Measurements from ENCODE around the gene FBXO27. TPM values are rescaled to one million over a fixed set of nuclear protein-coding genes. Genes with fewer than 3 reads are reported as not detected.
A peak's percentile ranks its signal among the peaks of the same experiment; 100 is the strongest.

Gene FBXO27
- total and polyA plus RNA-seq, 2 of the 13 experiments (the other 11 are each of a cell fraction or from before 2014, with no cell fraction given) = 0.15 to 2.8 TPM

DNA sequence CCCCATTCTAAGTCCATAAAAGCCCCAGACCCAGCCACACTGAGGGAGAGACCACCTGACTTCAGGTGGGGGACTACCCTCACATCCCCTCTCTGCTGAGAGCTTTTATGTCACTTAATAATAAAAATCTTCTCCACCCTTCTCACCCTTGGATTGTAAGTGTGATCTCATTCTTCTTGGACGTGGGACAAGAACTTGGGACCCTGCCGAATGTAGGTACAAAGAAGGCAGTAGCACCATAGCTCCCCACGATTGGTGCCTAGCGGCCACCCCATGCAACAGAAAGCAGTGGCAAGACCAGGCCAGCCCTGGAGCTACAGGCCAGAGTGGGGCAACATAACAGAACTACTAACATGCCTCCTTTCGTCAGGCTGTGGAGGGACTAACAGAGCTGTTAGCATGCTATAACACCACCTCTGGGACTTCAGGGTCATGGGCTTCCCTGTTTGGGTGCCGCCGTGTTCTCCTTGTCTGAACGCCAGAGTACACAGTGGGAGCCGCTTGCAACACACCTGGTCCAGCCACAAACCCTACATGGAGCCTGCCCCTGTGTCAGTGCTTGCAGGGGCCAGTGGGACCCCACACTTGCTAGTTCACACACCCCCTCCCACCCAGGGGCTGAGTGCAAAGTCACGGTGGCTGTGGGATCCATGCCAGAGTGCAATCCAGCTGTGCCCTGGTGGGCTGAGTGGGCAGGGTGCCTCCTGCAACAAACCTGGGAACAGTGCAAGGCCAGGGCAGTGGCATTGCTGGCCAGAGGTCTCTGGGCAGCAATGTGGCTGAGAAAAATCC lies 51.6 kb downstream of the FBXO27 start (continued):
- TF ChIP-seq, protein P1, sequence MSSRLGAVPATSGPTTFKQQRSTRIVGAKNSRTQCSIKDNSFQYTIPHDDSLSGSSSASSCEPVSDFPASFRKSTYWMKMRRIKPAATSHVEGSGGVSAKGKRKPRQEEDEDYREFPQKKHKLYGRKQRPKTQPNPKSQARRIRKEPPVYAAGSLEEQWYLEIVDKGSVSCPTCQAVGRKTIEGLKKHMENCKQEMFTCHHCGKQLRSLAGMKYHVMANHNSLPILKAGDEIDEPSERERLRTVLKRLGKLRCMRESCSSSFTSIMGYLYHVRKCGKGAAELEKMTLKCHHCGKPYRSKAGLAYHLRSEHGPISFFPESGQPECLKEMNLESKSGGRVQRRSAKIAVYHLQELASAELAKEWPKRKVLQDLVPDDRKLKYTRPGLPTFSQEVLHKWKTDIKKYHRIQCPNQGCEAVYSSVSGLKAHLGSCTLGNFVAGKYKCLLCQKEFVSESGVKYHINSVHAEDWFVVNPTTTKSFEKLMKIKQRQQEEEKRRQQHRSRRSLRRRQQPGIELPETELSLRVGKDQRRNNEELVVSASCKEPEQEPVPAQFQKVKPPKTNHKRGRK (CRISPR knock-in tag; IDR thresholded peaks at IDR 0.05) = peak; percentile 72; the same call in 1 of the 2 replicates
- TF ChIP-seq ZNF296 (CRISPR knock-in tag; conservative IDR thresholded peaks at IDR 0.05) = 0 out of 2 replicates have a peak, but pooled peaks have one; percentile 28
- TF ChIP-seq ZNF143 (CRISPR knock-in tag; IDR thresholded peaks at IDR 0.05) = no peak
- no peak for TF ChIP-seq HNF1A (IDR thresholded peaks at IDR 0.05; ENCODE audit: low read depth)
- TF ChIP-seq HNF1A (CRISPR knock-in tag; IDR thresholded peaks at IDR 0.05; ENCODE audit: borderline replicate concordance) = 0 out of 2 replicates have a peak, but pooled peaks have one; percentile 42
- TF ChIP-seq NFKB2 (CRISPR knock-in tag; IDR thresholded peaks at IDR 0.05; ENCODE audit: borderline replicate concordance) = peak; percentile 53; the same call in 1 of the 2 replicates
- TF ChIP-seq RAD21 (CRISPR knock-in tag; IDR thresholded peaks at IDR 0.05) = no peak
- no peak for TF ChIP-seq FOXA1 (IDR thresholded peaks at IDR 0.05)
- TF ChIP-seq FOXA1 (CRISPR knock-in tag; IDR thresholded peaks at IDR 0.05) = peak; percentile 71
- no peak for TF ChIP-seq ZNF142 (CRISPR knock-in tag; IDR thresholded peaks at IDR 0.05)
- 0 out of 2 replicates have a peak, but pooled peaks have one; percentile 56 for TF ChIP-seq NFAT5 (CRISPR knock-in tag; IDR thresholded peaks at IDR 0.05)
